ENCODE measurements around the gene MRGPRD.

DNA sequence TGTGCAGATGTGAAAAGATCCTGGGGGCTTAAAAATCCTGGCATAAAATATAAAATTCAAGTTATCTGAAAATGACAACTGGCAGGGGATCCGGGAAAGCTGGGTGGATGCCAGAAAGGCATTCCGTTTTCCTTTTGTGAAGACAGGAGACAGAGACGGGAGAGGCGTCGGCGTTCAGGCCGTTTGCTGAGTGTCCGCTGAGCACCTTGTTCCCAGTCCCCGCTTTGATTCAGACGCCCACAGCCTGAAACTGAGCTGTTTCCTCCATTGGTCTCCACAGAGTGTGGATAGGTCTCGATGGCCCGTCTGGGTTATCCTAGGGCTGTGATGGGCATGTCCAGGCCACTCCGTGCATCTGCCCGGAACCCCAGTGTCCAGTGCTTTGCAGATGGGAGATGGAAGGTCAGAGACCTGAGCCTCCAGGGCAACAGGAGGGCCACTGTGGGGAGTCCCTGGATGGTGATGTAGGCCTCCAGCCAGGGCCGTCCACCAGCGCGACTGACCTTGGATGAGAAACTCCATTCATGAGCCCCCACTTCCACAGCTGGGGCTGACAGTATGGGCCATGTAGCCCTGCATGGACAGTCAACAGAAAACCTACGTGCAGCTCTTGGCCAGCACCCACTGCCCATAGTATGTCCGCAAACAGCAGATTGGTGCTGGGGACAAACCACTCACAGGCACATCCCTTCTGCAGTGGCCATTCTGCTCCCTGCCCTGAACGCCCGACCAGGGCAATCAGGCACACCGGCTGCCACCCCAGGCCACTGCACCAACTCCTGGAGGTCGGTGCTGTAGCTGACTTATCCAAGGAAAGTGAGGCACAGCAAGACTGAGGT is 20.7 kb upstream of the MRGPRD start:
- TF ChIP-seq, protein P1, sequence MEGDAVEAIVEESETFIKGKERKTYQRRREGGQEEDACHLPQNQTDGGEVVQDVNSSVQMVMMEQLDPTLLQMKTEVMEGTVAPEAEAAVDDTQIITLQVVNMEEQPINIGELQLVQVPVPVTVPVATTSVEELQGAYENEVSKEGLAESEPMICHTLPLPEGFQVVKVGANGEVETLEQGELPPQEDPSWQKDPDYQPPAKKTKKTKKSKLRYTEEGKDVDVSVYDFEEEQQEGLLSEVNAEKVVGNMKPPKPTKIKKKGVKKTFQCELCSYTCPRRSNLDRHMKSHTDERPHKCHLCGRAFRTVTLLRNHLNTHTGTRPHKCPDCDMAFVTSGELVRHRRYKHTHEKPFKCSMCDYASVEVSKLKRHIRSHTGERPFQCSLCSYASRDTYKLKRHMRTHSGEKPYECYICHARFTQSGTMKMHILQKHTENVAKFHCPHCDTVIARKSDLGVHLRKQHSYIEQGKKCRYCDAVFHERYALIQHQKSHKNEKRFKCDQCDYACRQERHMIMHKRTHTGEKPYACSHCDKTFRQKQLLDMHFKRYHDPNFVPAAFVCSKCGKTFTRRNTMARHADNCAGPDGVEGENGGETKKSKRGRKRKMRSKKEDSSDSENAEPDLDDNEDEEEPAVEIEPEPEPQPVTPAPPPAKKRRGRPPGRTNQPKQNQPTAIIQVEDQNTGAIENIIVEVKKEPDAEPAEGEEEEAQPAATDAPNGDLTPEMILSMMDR (IDR thresholded peaks at IDR 0.05): no peak
- TF ChIP-seq POLR2A (IDR thresholded peaks at IDR 0.05): no peak
